IMR-90 (cell line): ENCODE data around the gene FBXW4. TPM values are rescaled to one million over a fixed set of nuclear protein-coding genes. Genes with fewer than 3 reads are reported as not detected.

Source experiments
- ATAC-seq: fragments of 200-7000 bp; cut with Tn5 transposase; 2 replicates; pipeline ENCODE4 v1.9.1; 2020; ENCODE audit warnings: low read depth, mild to moderate bottlenecking, moderate library complexity
- BruUV-seq: library from RNA; stranded (reverse); fragments of 400-500 nt; replicated peaks from 2 replicates; lab custom pipeline; 2021; lab: Mats Ljungman, UMichigan
- CTCF ChIA-PET: fragments of 300-600 bp; formaldehyde crosslinking; extraction: SDS; loops from one replicate; lab custom pipeline; 2021; ENCODE audit warnings: antibody characterized with exemption; lab: Yijun Ruan, JAX
- POLR2A ChIA-PET: fragments of 300-600 bp; sonication (Branson Sonifier 250); formaldehyde crosslinking; loops from one replicate; lab custom pipeline; 2022; ENCODE audit warnings: antibody characterized with exemption; ENCODE audit not compliant: unreplicated experiment; lab: Charles Lee
- DNase-seq: peaks from one replicate; pipeline ENCODE4 v3.0.0; 2013
- H2AFZ ChIP-seq: replicated peaks from 2 replicates; pipeline ENCODE3; 2013; ENCODE audit warnings: low read length, mild to moderate bottlenecking; ENCODE audit not compliant: poor library complexity
- H2AK5ac ChIP-seq: 2 replicates; pipeline ENCODE4 v1.6.1; 2013; ENCODE audit warnings: low read depth, low read length, inconsistent platforms
- H2AK9ac ChIP-seq: replicated peaks from 2 replicates; pipeline ENCODE3; 2013; ENCODE audit warnings: mild to moderate bottlenecking, low read depth, low read length, moderate library complexity; ENCODE audit not compliant: poor library complexity
- H2BK120ac ChIP-seq: 2 replicates; pipeline ENCODE4 v1.6.1; 2013; ENCODE audit warnings: low read depth, low read length, inconsistent platforms
- H2BK15ac ChIP-seq: 3 replicates; pipeline ENCODE4 v1.6.1; 2013; ENCODE audit warnings: low read depth, low read length, inconsistent platforms
- H2BK20ac ChIP-seq: 2 replicates; pipeline ENCODE4 v1.6.1; 2013; ENCODE audit warnings: low read depth, mild to moderate bottlenecking, inconsistent platforms, low read length, moderate library complexity
- H2BK5ac ChIP-seq: 2 replicates; pipeline ENCODE4 v1.6.1; 2013; ENCODE audit warnings: mild to moderate bottlenecking, low read depth, low read length, inconsistent platforms; ENCODE audit not compliant: poor library complexity, severe bottlenecking
- H3K14ac ChIP-seq: replicated peaks from 2 replicates; pipeline ENCODE4 v1.6.1; 2013; ENCODE audit warnings: low read depth, low read length, inconsistent platforms
- H3K18ac ChIP-seq: 2 replicates; pipeline ENCODE4 v1.6.1; 2013; ENCODE audit warnings: low read depth, low read length, control low read depth
- H3K23ac ChIP-seq: 2 replicates; pipeline ENCODE4 v1.6.1; 2013; ENCODE audit warnings: low read depth, low read length, inconsistent platforms
- H3K27ac ChIP-seq: 2 replicates; pipeline ENCODE4 v1.5.1; 2013; ENCODE audit warnings: mild to moderate bottlenecking, control low read depth, low read length; ENCODE audit not compliant: insufficient read depth
- H3K27me3 ChIP-seq: 2 replicates; pipeline ENCODE4 v1.6.1; 2013; ENCODE audit warnings: low read length; ENCODE audit not compliant: control insufficient read depth, insufficient read depth
- H3K36me3 ChIP-seq: 2 replicates; pipeline ENCODE4 v1.6.1; 2013; ENCODE audit warnings: low read length, mixed read lengths; ENCODE audit not compliant: control insufficient read depth, insufficient read depth
- H3K4ac ChIP-seq: 2 replicates; pipeline ENCODE4 v1.6.1; 2013; ENCODE audit warnings: low read depth, low read length, inconsistent platforms
- H3K4me1 ChIP-seq: 2 replicates; pipeline ENCODE4 v1.6.1; 2013; ENCODE audit warnings: low read length, mixed read lengths; ENCODE audit not compliant: control insufficient read depth, insufficient read depth
- H3K4me2 ChIP-seq: 2 replicates; pipeline ENCODE4 v1.6.1; 2013; ENCODE audit warnings: low read depth, mild to moderate bottlenecking, control low read depth, low read length, moderate library complexity
- H3K4me3 ChIP-seq: 2 replicates; pipeline ENCODE4 v1.5.1; 2013; ENCODE audit warnings: low read depth, mild to moderate bottlenecking, control low read depth, low read length, moderate library complexity; ENCODE audit not compliant: insufficient read depth
- H3K56ac ChIP-seq: 2 replicates; pipeline ENCODE4 v1.6.1; 2013; ENCODE audit warnings: low read length, inconsistent platforms; ENCODE audit not compliant: insufficient read depth; ENCODE audit errors: extremely low read depth
- H3K79me1 ChIP-seq, 2 experiments: 2 replicates each; pipeline ENCODE4 v1.6.1; 2013; ENCODE audit warnings: low read length in 2 of 2, inconsistent platforms in 1 of 2, low read depth in 1 of 2
- H3K9ac ChIP-seq: 2 replicates; pipeline ENCODE4 v1.6.1; 2013; ENCODE audit warnings: low read depth, low read length, control low read depth
- H3K9me1 ChIP-seq: 2 replicates; pipeline ENCODE4 v1.6.1; 2013; ENCODE audit warnings: low read length, inconsistent platforms; ENCODE audit not compliant: insufficient read depth
- H3K9me3 ChIP-seq: 2 replicates; pipeline ENCODE4 v1.6.1; 2013; ENCODE audit warnings: low read length; ENCODE audit not compliant: control insufficient read depth, insufficient read depth
- H4K20me1 ChIP-seq: 2 replicates; pipeline ENCODE4 v1.6.1; 2013; ENCODE audit warnings: low read length, inconsistent platforms; ENCODE audit not compliant: insufficient read depth
- H4K5ac ChIP-seq: 2 replicates; pipeline ENCODE4 v1.6.1; 2013; ENCODE audit warnings: mild to moderate bottlenecking, low read depth, low read length, control low read depth
- H4K8ac ChIP-seq, 2 experiments: 2 replicates each; pipeline ENCODE4 v1.6.1; 2013; ENCODE audit warnings: low read depth in 2 of 2, low read length in 2 of 2, control low read depth in 1 of 2, inconsistent platforms in 1 of 2
- H4K91ac ChIP-seq: 2 replicates; pipeline ENCODE4 v1.6.1; 2013; ENCODE audit warnings: low read depth, low read length, inconsistent platforms; ENCODE audit not compliant: insufficient read depth
- CEBPB ChIP-seq: IDR thresholded peaks from 2 replicates; pipeline ENCODE4 v1.6.1; 2012; ENCODE audit warnings: low read depth, low read length, improper control_type of control experiment
- WGBS, 2 experiments: methylation state at CpG; one replicate each; pipeline versions ENCODE4 v1.1.5 to v1.1.7; 2013; ENCODE audit warnings: missing lambda C conversion rate in 2 of 2; ENCODE audit not compliant: insufficient read length in 1 of 2; ENCODE audit errors: extremely low coverage in 2 of 2; 5-methylcytosine and 5-hydroxymethylcytosine counted together
- dilution Hi-C: fragments of 300-500 bp; cut with HindIII; formaldehyde crosslinking; loops from one replicate; pipeline ENCODE4 v1.14.3; 2018; ENCODE audit warnings: low sequenced_read_pairs; ENCODE audit not compliant: unreplicated experiment
- in situ Hi-C: fragments of 300-500 bp; cut with MboI; formaldehyde crosslinking; loops from 3 replicates; pipeline ENCODE4 v1.14.3; 2019; ENCODE audit warnings: low sequenced_read_pairs, inconsistent platforms, mixed read lengths
- intact Hi-C: fragments of 100-400 bp; cut with micrococcal nuclease; formaldehyde crosslinking; loops from 2 replicates; pipeline ENCODE4 v1.10.0; 2022
- polyA plus RNA-seq, 3 experiments: library from polyadenylated mRNA; depleted of rRNA; stranded (reverse); fragments of >200 nt; gene quantifications; 2 replicates each; pipeline ENCODE4 v1.2.3, GENCODE V29; 2012; ENCODE audit warnings: low replicate concordance in 1 of 3
- total RNA-seq: library from RNA; depleted of rRNA; stranded (reverse); fragments of >200 nt; gene quantifications from 2 replicates; pipeline ENCODE4 v1.2.3, GENCODE V29; 2012

Gene FBXW4
- total and polyA plus RNA-seq, 2 of the 4 experiments (the other 2 are of a cell fraction): 19.3 to 26.7 TPM

DNA sequence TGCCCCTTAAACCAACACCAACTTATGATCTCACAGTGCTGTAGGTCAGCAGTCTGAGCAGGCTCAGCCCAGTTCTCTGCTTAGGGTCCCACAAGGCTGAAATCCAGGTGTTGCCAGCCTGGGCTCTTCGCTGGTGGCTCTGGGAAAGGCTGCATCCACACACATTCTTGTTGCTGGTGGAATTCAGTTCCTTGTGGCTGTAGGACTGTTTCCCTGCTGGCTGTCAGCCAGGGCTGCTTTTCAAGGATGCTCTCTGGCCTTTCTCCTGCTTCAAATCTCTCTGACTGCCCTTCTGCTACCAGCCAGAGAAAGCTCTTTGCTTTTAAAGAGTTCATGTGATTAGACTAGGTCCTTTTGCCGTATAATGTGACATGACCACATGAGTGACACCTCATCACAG, 122.2 kb downstream of the FBXW4 start:
- peaks cover 5% of the 10 kb centered on the region for H3K4me1 ChIP-seq
- no peak overlapping the region for H3K4me3 ChIP-seq
- intact Hi-C loops: no loop called here
- no peak overlapping the region for H3K56ac ChIP-seq
- no peak overlapping the region for H3K27ac ChIP-seq
- dilution Hi-C loops: no loop called here
- H4K8ac ChIP-seq: no peak overlapping the region
- no peak overlapping the region for H3K4me2 ChIP-seq
- H2BK5ac ChIP-seq: no peak overlapping the region
- no peak overlapping the region for H2AK9ac ChIP-seq
- no TSS peak for BruUV-seq
- no peak for DNase-seq
- no peak overlapping the region for H2BK120ac ChIP-seq
- no peak overlapping the region for H4K5ac ChIP-seq
- no peak overlapping the region for H2AK5ac ChIP-seq
- H3K14ac ChIP-seq: no peak overlapping the region
- ATAC-seq: no peak
- no peak overlapping the region for H3K23ac ChIP-seq
- WGBS, 2 experiments: no CpG with 5 or more reads among the region's 2 CpGs
- no peak overlapping the region for H2AFZ ChIP-seq
- no peaks in the 10 kb centered on the region for H3K79me1 ChIP-seq
- H3K9me1 ChIP-seq: peaks cover 3% of the 10 kb centered on the region; the same call in 1 of the 2 replicates
- H3K9ac ChIP-seq: no peak overlapping the region
- ChIA-PET CTCF (interaction anchor here (0.5 kb wide), 1 partner anchor 1297 kb away, joined by 3 read pairs; no protein-coding TSS in a partner anchor), POLR2A (no interaction called here)
- H3K9me3 ChIP-seq: peaks cover 7% of the 10 kb centered on the region
- 0 out of 2 replicates have a peak, but pooled peaks cover 2% of the 10 kb centered on the region for H3K36me3 ChIP-seq
- no peaks in the 10 kb centered on the region for H4K20me1 ChIP-seq
- H4K91ac ChIP-seq: no peak overlapping the region
- in situ Hi-C loops: loop anchor here (5.0 kb wide), 1 partner anchor 360 kb away; no protein-coding TSS in a partner anchor
- no peak overlapping the region for H2BK15ac ChIP-seq
- peaks cover 21% of the 10 kb centered on the region for H3K27me3 ChIP-seq
- no peak for TF ChIP-seq CEBPB
- no peak overlapping the region for H3K18ac ChIP-seq
- H3K4ac ChIP-seq: no peak overlapping the region
- H2BK20ac ChIP-seq: no peak overlapping the region
